Osteocyte (in vitro differentiated cells): ENCODE data around the gene ASIC2. TPM values are rescaled to one million over a fixed set of nuclear protein-coding genes. Genes with fewer than 3 reads are reported as not detected.

Source experiments
- DNase-seq: peaks from one replicate; pipeline ENCODE4 v3.0.0; 2021; ENCODE audit warnings: mixed read lengths; ENCODE audit not compliant: unreplicated experiment; ENCODE audit errors: extremely low spot score
- H3K27ac Mint-ChIP-seq: one replicate; pipeline ENCODE4 v1.8.0; 2021; ENCODE audit warnings: mild to moderate bottlenecking, mixed read lengths; ENCODE audit not compliant: unreplicated experiment
- H3K27me3 Mint-ChIP-seq: one replicate; pipeline ENCODE4 v1.8.0; 2021; ENCODE audit warnings: mixed read lengths; ENCODE audit not compliant: unreplicated experiment
- H3K36me3 Mint-ChIP-seq: one replicate; pipeline ENCODE4 v1.8.0; 2021; ENCODE audit warnings: mixed read lengths; ENCODE audit not compliant: unreplicated experiment
- H3K4me1 Mint-ChIP-seq: one replicate; pipeline ENCODE4 v1.8.0; 2021; ENCODE audit warnings: mixed read lengths; ENCODE audit not compliant: unreplicated experiment
- H3K4me3 Mint-ChIP-seq: one replicate; pipeline ENCODE4 v1.8.0; 2021; ENCODE audit warnings: mild to moderate bottlenecking, moderate library complexity, mixed read lengths; ENCODE audit not compliant: unreplicated experiment
- H3K9me3 Mint-ChIP-seq: one replicate; pipeline ENCODE4 v1.8.0; 2021; ENCODE audit warnings: mixed read lengths; ENCODE audit not compliant: unreplicated experiment
- CTCF ChIP-seq: fragments of 200-600 bp; sonication (generic); IDR thresholded peaks from 2 replicates; pipeline ENCODE4 v1.5.0; 2021; ENCODE audit warnings: antibody characterized with exemption, mild to moderate bottlenecking, moderate library complexity
- total RNA-seq: library from RNA; stranded (reverse); gene quantifications from 2 replicates; pipeline ENCODE4 v1.2.1, GENCODE V29; 2021

ASIC2 gene
- total RNA-seq, 1 donor from 2014 or later: not detected

GRCh38 chr17:33115366-33115765 lies 177.7 kb downstream of the ASIC2 start:
- no peak overlapping the region for H3K27ac Mint-ChIP-seq
- no peaks in the 10 kb centered on the region for H3K36me3 Mint-ChIP-seq
- no peaks in the 10 kb centered on the region for H3K4me1 Mint-ChIP-seq
- no peak for TF ChIP-seq CTCF
- H3K4me3 Mint-ChIP-seq: no peak overlapping the region
- DNase-seq: no peak
- H3K27me3 Mint-ChIP-seq: no peaks in the 10 kb centered on the region
- H3K9me3 Mint-ChIP-seq: peaks cover 4% of the 10 kb centered on the region

GRCh38 chr17:33113991-33114370 lies 179.1 kb downstream of the ASIC2 start:
- H3K4me3 Mint-ChIP-seq: no peak overlapping the region
- no peak overlapping the region for H3K27ac Mint-ChIP-seq
- no peaks in the 10 kb centered on the region for H3K27me3 Mint-ChIP-seq
- TF ChIP-seq CTCF: no peak
- DNase-seq: no peak
- no peaks in the 10 kb centered on the region for H3K4me1 Mint-ChIP-seq
- H3K9me3 Mint-ChIP-seq: peaks cover 4% of the 10 kb centered on the region
- no peaks in the 10 kb centered on the region for H3K36me3 Mint-ChIP-seq

GRCh38 chr17:33113276-33113990 lies 179.7 kb downstream of the ASIC2 start:
- no peaks in the 10 kb centered on the region for H3K36me3 Mint-ChIP-seq
- no peak overlapping the region for H3K4me3 Mint-ChIP-seq
- H3K4me1 Mint-ChIP-seq: no peaks in the 10 kb centered on the region
- H3K27ac Mint-ChIP-seq: no peak overlapping the region
- no peak for DNase-seq
- peaks cover 4% of the 10 kb centered on the region for H3K9me3 Mint-ChIP-seq
- no peak for TF ChIP-seq CTCF
- no peaks in the 10 kb centered on the region for H3K27me3 Mint-ChIP-seq

GRCh38 chr17:33112763-33113162 lies 180.3 kb downstream of the ASIC2 start:
- H3K4me1 Mint-ChIP-seq: no peaks in the 10 kb centered on the region
- no peaks in the 10 kb centered on the region for H3K27me3 Mint-ChIP-seq
- DNase-seq: no peak
- peaks cover 4% of the 10 kb centered on the region for H3K9me3 Mint-ChIP-seq
- no peak for TF ChIP-seq CTCF
- no peak overlapping the region for H3K4me3 Mint-ChIP-seq
- no peaks in the 10 kb centered on the region for H3K36me3 Mint-ChIP-seq
- no peak overlapping the region for H3K27ac Mint-ChIP-seq

- Mint-ChIP-seq H3K27ac (no peak overlapping the region), H3K4me1 (no peaks in the 10 kb centered on the region), H3K9me3 (peaks cover 15% of the 10 kb centered on the region), H3K4me3 (no peak overlapping the region), H3K27me3 (no peaks in the 10 kb centered on the region), H3K36me3 (no peaks in the 10 kb centered on the region)
- DNase-seq: no peak
- no peak for TF ChIP-seq CTCF
These were observed 183.6 kb downstream of the ASIC2 start for GRCh38 chr17:33109336-33110072.
